Vagina (tissue), 2 donors: ENCODE measurements around the gene DNAI1. TPM values are rescaled to one million over a fixed set of nuclear protein-coding genes. Genes with fewer than 3 reads are reported as not detected.

ENCODE experiments used
- DNase-seq, 2 donors: peaks; one replicate each; pipeline ENCODE4 v3.0.0-alpha.2; 2017; ENCODE audit errors: extremely low spot score in 2 of 2
- H3K27ac ChIP-seq: fragments of 200-600 bp; sonication (generic); one replicate; pipeline ENCODE4 v1.5.1; 2019
- H3K27me3 ChIP-seq: fragments of 200-600 bp; sonication (generic); one replicate; pipeline ENCODE4 v1.5.1; 2019
- H3K36me3 ChIP-seq, 2 donors: fragments of 200-600 bp; sonication (generic); one replicate each; pipeline ENCODE4 v1.5.1; 2017 to 2019
- H3K4me1 ChIP-seq: fragments of 200-600 bp; sonication (generic); one replicate; pipeline ENCODE4 v1.5.1; 2019
- H3K4me3 ChIP-seq, 2 donors: fragments of 200-600 bp; sonication (generic); 1 replicate in 1 of 2; 2 replicates in 1 of 2; pipeline ENCODE4 v1.5.1; 2016 to 2019
- H3K9me3 ChIP-seq: fragments of 200-600 bp; sonication (generic); one replicate; pipeline ENCODE4 v1.5.1; 2019
- POLR2A ChIP-seq, 2 donors: fragments of 450-650 bp; IDR thresholded peaks; one replicate each; pipeline ENCODE4 v1.6.1; 2017; ENCODE audit warnings: antibody characterized with exemption in 2 of 2, mild to moderate bottlenecking in 2 of 2, moderate library complexity in 2 of 2
- POLR2AphosphoS5 ChIP-seq, 2 donors: sonication (generic); formaldehyde crosslinking; IDR thresholded peaks; one replicate each; pipeline ENCODE4 v1.9.0; 2017; ENCODE audit warnings: antibody characterized with exemption in 2 of 2, mild to moderate bottlenecking in 2 of 2, low read depth in 1 of 2; ENCODE audit not compliant: insufficient read depth in 1 of 2
- intact Hi-C: fragments of 100-400 bp; cut with DNase I; formaldehyde crosslinking; loops from one replicate; pipeline ENCODE4 v1.15.1; 2023
- total RNA-seq: library from RNA; depleted of rRNA; stranded (reverse); fragments of >200 nt; gene quantifications from one replicate; pipeline ENCODE4 v1.2.3, GENCODE V29; 2016
- TF ChIP-seq, protein P1 (sequence below), 3 experiments: fragments of 450-650 bp in 2 of 3; fragments of 200-600 bp in 1 of 3; sonication (generic) in 1 of 3; IDR thresholded peaks; one replicate each; pipeline ENCODE4 v1.5.1; 2017 to 2019; ENCODE audit warnings: antibody characterized with exemption in 3 of 3, mild to moderate bottlenecking in 2 of 3, moderate library complexity in 2 of 3

The DNAI1 gene
- total RNA-seq, 1 donor from 2014 or later = not detected

DNA sequence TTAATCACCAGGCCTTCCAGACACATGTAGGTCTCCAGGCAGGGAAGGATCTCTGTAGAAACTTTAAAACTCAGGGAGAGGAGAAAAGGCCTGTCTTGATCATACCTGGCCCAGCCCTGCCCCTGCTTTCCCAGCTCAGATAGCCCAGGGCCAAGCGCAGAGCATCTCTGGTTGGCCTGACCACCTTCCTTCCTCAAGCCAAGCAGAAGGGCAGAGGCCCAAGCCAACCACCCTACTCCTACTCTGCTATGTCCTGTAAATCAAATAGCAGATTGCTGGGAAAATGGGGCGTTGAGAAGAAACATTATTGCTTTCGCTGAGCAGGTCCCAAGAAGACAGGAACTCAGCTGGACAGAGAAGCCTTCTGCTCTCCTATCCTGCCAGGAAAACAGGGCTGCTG lies 49.9 kb downstream of the DNAI1 start:
- no peak for DNase-seq
- Histone ChIP-seq H3K27ac (no peak overlapping the region), H3K4me3 (no peak overlapping the region), H3K36me3 (no peaks in the 10 kb centered on the region), H3K27me3 (no peaks in the 10 kb centered on the region), H3K4me1 (peaks cover 2% of the 10 kb centered on the region), H3K9me3 (no peaks in the 10 kb centered on the region)
- intact Hi-C loops = no loop called here
- TF ChIP-seq POLR2A (IDR thresholded peaks at IDR 0.05) (no peak), POLR2AphosphoS5 (IDR thresholded peaks at IDR 0.05; ENCODE audit: insufficient read depth in 1 of 2, low read depth in 1 of 2) (no peak)
- TF ChIP-seq, protein P1, sequence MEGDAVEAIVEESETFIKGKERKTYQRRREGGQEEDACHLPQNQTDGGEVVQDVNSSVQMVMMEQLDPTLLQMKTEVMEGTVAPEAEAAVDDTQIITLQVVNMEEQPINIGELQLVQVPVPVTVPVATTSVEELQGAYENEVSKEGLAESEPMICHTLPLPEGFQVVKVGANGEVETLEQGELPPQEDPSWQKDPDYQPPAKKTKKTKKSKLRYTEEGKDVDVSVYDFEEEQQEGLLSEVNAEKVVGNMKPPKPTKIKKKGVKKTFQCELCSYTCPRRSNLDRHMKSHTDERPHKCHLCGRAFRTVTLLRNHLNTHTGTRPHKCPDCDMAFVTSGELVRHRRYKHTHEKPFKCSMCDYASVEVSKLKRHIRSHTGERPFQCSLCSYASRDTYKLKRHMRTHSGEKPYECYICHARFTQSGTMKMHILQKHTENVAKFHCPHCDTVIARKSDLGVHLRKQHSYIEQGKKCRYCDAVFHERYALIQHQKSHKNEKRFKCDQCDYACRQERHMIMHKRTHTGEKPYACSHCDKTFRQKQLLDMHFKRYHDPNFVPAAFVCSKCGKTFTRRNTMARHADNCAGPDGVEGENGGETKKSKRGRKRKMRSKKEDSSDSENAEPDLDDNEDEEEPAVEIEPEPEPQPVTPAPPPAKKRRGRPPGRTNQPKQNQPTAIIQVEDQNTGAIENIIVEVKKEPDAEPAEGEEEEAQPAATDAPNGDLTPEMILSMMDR (IDR thresholded peaks at IDR 0.05) = no peak

DNA sequence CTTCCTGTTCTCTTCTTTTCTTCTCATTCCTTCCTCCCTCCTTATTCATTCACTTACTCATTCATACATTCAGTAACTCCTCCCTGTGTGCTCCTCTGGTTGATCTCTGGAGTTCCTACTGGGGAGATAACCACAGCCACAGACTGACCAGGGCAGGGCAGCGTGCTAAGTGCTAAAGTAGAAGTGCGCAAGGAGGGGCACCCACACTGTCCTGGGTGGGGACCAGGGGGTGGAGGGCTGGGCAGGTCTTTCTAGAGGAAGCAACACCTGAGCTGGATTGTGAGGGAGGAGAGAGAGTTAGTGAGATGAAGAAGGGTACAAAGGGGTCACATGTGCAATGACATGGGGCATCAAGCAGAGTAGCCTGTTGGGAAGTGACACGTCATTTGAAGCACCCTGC lies 50.3 kb downstream of the DNAI1 start:
- Histone ChIP-seq H3K27me3 (no peaks in the 10 kb centered on the region), H3K4me3 (no peak overlapping the region), H3K27ac (no peak overlapping the region), H3K4me1 (no peaks in the 10 kb centered on the region), H3K36me3 (no peaks in the 10 kb centered on the region), H3K9me3 (no peaks in the 10 kb centered on the region)
- intact Hi-C loops = no loop called here
- no peak for DNase-seq
- no peak for TF ChIP-seq POLR2A (IDR thresholded peaks at IDR 0.05)
- TF ChIP-seq POLR2AphosphoS5 (IDR thresholded peaks at IDR 0.05; ENCODE audit: insufficient read depth in 1 of 2, low read depth in 1 of 2) = no peak
- TF ChIP-seq, protein P1 (IDR thresholded peaks at IDR 0.05) = no peak

DNA sequence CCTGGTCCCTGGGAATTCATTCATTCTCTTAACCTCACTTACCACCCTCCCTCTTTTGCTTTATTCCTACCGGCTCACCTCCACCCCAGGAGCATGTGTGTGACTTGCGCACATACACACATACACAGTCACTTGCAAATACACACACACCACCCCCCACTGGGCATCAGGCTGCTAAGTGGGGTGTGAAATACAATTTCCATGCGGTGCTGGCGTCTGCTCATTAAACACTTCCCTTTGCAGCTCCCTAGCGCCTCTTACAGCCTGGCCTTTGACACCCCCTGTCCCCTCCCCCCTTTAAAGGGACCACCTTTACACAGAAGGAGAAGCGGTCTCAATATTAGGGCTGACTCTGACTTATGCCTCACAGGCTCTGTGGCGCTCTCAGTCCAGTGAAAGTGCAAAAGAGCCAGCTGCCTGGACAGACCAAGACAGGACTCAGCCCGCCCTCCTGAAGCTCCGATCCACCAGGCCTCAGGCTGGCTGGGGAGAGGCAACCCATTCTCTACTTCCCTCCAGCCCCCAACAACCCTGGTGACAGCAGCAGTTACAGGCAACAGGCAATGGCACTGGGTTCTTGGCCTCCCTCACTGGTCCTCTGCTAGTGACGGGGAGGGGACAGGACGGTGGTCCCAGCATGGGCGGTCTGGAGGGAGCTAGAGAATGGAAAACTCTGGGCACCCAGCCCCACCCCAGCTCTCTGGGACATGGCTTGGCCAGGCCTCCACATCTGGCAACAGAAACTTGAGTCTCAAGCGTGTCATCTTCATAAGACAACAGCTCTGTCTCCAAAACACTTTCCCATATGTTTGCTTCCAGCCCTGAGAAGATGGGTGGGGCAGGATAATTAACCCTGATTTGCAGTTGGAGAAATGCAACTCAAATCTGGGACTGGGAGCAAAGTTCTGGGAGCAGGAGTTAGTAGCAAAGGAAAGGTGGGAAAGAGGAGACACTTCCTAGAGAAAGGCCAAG lies 52.2 kb downstream of the DNAI1 start:
- H3K4me1 ChIP-seq = no peaks in the 10 kb centered on the region
- no peaks in the 10 kb centered on the region for H3K9me3 ChIP-seq
- no peak for DNase-seq
- TF ChIP-seq POLR2A (IDR thresholded peaks at IDR 0.05) (no peak), POLR2AphosphoS5 (IDR thresholded peaks at IDR 0.05; ENCODE audit: insufficient read depth in 1 of 2, low read depth in 1 of 2) (no peak)
- TF ChIP-seq, protein P1 (IDR thresholded peaks at IDR 0.05) = no peak
- no peak overlapping the region for H3K4me3 ChIP-seq
- H3K27ac ChIP-seq = no peak overlapping the region
- intact Hi-C loops = no loop called here
- no peaks in the 10 kb centered on the region for H3K27me3 ChIP-seq
- no peaks in the 10 kb centered on the region for H3K36me3 ChIP-seq

DNA sequence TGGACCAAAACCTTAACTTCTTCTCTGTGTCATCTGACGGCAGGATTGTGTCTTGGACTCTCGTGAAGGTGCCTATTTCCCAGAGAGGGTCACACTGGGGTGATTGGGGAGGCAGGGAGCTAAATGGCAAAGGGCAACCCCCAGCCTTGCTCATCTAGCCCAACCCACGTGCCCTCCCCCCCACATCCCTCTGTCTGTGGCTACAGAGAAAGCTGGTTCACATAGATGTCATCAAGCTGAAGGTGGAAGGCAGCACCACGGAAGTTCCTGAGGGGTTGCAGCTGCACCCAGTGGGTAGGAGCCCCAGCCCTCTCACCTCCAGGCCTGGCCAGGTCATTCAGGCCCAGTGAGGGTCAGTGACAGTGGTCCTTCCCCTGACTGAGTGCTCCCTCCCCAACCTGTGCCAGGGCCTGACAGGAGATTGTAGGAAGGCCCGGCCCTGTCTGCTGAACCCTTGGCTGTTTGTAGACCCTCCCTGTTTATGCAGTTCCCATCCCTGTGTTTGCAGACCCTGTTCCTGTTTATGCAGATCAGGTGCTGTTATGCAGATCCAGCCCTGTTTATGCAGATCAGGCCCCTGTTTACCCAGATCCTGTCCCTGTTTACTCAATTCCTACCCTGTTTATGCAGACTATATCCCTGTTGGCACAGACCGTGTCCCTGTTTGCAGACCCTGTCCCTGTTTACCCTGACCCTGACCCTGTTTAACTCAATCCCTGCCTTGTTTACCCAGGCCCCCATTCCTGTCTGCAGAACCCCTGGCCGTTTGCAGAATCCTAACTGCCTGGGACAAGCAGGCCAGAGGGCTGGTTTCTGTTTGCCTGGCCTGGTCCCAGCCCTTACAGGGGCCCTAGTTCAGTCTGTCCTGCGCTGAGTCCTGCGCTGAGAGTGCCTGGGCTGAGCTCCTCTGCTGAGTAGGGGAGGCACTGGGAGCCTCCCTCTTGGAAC lies 53.8 kb downstream of the DNAI1 start:
- Histone ChIP-seq H3K36me3 (no peaks in the 10 kb centered on the region), H3K27ac (no peak overlapping the region)
- intact Hi-C loops = no loop called here

More for the DNA sequence above, 53.8 kb downstream of the DNAI1 start:
- TF ChIP-seq POLR2A (IDR thresholded peaks at IDR 0.05) (no peak), POLR2AphosphoS5 (IDR thresholded peaks at IDR 0.05; ENCODE audit: insufficient read depth in 1 of 2, low read depth in 1 of 2) (no peak)
- TF ChIP-seq, protein P1 (IDR thresholded peaks at IDR 0.05) = no peak
- no peaks in the 10 kb centered on the region for H3K9me3 ChIP-seq
- H3K27me3 ChIP-seq = no peaks in the 10 kb centered on the region
- no peak overlapping the region for H3K4me3 ChIP-seq
- no peaks in the 10 kb centered on the region for H3K4me1 ChIP-seq
- DNase-seq = no peak
